Epidermal melanocyte (primary cell): ENCODE results near the gene LYZL2.
"Not testable (repeated sequence)": the region's sequence is repeated elsewhere in the genome, so short reads cannot be mapped to it uniquely, and the experiment has no call there.

Experiments
- DNase-seq: peaks from one replicate; pipeline ENCODE4 v3.0.0; 2011; ENCODE audit warnings: low spot score; ENCODE audit not compliant: insufficient read length

Gene LYZL2

GRCh38 chr10:30639946-30640786, 10.6 kb upstream of the LYZL2 start:
- peak; percentile 43 for DNase-seq

- DNase-seq = no peak
These were observed 8.4 kb upstream of the LYZL2 start for GRCh38 chr10:30637881-30638467.

GRCh38 chr10:30631188-30631587, 1.6 kb upstream of the LYZL2 start:
- DNase-seq = no peak

- DNase-seq = no peak
These were observed 1.0 kb upstream of the LYZL2 start for GRCh38 chr10:30630571-30630970.

- not testable (repeated sequence) for DNase-seq
These were observed 977 bp downstream of the LYZL2 start for GRCh38 chr10:30628576-30628975.

- not testable (repeated sequence) for DNase-seq
These were observed 2.7 kb downstream of the LYZL2 start for GRCh38 chr10:30626837-30627236.

- not testable (repeated sequence) for DNase-seq
These were observed 3.4 kb downstream of the LYZL2 start for GRCh38 chr10:30626196-30626595.

GRCh38 chr10:30625080-30625479, 4.5 kb downstream of the LYZL2 start:
- no peak for DNase-seq

- no peak for DNase-seq
These were observed 9.6 kb downstream of the LYZL2 start for GRCh38 chr10:30619966-30620365.

- DNase-seq = no peak
These were observed 12.5 kb downstream of the LYZL2 start for GRCh38 chr10:30617070-30617469.

- DNase-seq = not testable (repeated sequence)
These were observed 18.5 kb downstream of the LYZL2 start for GRCh38 chr10:30611041-30611440.

- DNase-seq = no peak
These were observed 21.7 kb downstream of the LYZL2 start for GRCh38 chr10:30607814-30608213.

GRCh38 chr10:30606313-30606712, 23.2 kb downstream of the LYZL2 start:
- DNase-seq = no peak

- DNase-seq = not testable (repeated sequence)
These were observed 24.0 kb downstream of the LYZL2 start for GRCh38 chr10:30605341-30606121.

- no peak for DNase-seq
These were observed 26.0 kb downstream of the LYZL2 start for GRCh38 chr10:30603589-30603988.

- no peak for DNase-seq
These were observed 26.8 kb downstream of the LYZL2 start for GRCh38 chr10:30602747-30603146.

- no peak for DNase-seq
These were observed 29.5 kb downstream of the LYZL2 start for GRCh38 chr10:30600005-30600404.

GRCh38 chr10:30598105-30598776, 31.3 kb downstream of the LYZL2 start:
- no peak for DNase-seq

GRCh38 chr10:30597433-30597824, 32.1 kb downstream of the LYZL2 start:
- not testable (repeated sequence) for DNase-seq

GRCh38 chr10:30596493-30597432, 32.8 kb downstream of the LYZL2 start:
- DNase-seq = not testable (repeated sequence)
